Neuron (in vitro differentiated cells): ENCODE measurements around the gene SGSH.
A peak's percentile ranks its signal among the peaks of the same experiment; 100 is the strongest.

Experiments
- H2AFZ ChIP-seq: one replicate; pipeline ENCODE4 v1.6.1; 2013; ENCODE audit warnings: low read depth, mild to moderate bottlenecking, inconsistent platforms, low read length, moderate library complexity
- H3K27me3 ChIP-seq: one replicate; pipeline ENCODE4 v1.6.1; 2013; ENCODE audit warnings: low read length; ENCODE audit not compliant: insufficient read depth
- H3K36me3 ChIP-seq: one replicate; pipeline ENCODE4 v1.6.1; 2013; ENCODE audit warnings: low read length; ENCODE audit not compliant: insufficient read depth
- H3K4me1 ChIP-seq: one replicate; pipeline ENCODE4 v1.6.1; 2013; ENCODE audit warnings: low read length; ENCODE audit not compliant: insufficient read depth
- H3K4me3 ChIP-seq: 2 replicates; pipeline ENCODE4 v1.5.1; 2013; ENCODE audit warnings: mild to moderate bottlenecking, low read length, moderate library complexity
- H3K9me3 ChIP-seq: one replicate; pipeline ENCODE4 v1.6.1; 2013; ENCODE audit warnings: low read length

SGSH gene

DNA sequence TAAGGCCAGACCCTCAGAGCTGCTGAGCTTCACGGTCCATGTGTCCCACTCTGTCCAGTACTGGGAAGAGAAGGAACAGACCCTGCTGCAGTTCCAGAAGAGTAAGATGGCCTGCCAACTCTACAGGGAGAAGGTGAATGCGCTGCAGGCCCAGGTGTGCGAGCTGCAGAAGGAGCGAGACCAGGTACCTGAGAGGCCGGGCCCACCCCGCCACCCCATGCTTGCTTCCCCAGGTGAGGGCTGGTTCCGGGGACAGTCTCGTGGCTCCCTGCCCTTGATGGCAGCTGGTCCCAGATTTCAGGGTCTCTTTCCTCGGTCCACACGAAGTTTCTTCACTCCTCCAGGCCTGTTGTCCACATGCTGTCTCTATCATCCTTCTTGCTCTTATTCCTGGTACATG, 29.4 kb downstream of the SGSH start:
- Histone ChIP-seq H3K9me3 (no peaks in the 10 kb centered on the region), H3K4me1 (peaks cover 15% of the 10 kb centered on the region)

DNA sequence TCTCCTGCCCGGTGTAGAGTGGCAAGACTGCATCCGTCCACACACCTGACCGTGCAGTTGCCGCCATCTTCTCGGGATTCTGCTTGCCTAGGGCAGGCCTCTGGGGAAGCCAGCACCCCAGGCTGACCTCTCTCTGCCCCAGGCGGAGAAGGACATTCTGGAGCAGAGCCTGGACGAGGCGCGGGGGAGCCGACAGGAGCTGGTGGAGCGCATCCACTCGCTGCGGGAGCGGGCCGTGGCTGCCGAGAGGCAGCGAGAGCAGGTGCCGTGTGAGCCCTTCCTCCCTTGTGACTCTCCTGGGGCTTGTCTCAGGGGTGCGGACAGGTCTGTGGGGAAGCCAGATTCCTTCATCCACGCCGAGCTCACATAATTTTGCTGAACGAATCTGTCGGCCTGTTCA, 30.5 kb downstream of the SGSH start:
- Histone ChIP-seq H3K4me3 (no peak overlapping the region), H2AFZ (no peak overlapping the region), H3K27me3 (no peaks in the 10 kb centered on the region), H3K36me3 (no peaks in the 10 kb centered on the region), H3K4me1 (peaks cover 17% of the 10 kb centered on the region), H3K9me3 (no peaks in the 10 kb centered on the region)

More for the DNA sequence above, 29.4 kb downstream of the SGSH start:
- H3K4me3 ChIP-seq = no peak overlapping the region
- no peak overlapping the region for H2AFZ ChIP-seq
- no peaks in the 10 kb centered on the region for H3K27me3 ChIP-seq
- no peaks in the 10 kb centered on the region for H3K36me3 ChIP-seq

DNA sequence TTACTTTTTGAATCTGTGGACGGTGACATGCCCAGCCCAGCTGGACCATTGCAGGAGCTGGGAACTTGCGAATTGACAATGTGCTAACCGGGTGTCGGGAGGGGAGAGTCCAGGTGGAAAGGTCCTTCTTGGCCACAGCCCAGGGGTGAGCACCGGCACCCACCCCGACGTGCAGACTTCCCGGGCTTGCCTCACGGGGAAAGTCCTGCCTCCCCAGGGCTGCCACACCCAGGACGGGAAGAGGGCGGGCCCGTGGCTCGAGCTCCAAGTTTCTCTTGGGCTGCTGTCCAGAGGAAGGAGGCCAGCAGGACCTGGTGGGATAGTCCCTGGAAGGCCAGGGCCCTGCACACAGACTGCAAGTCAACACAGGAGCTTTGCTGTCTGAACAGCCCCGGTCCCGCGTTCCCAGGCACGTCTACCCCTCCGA, 32.6 kb downstream of the SGSH start:
- Histone ChIP-seq H3K9me3 (no peaks in the 10 kb centered on the region), H3K36me3 (no peaks in the 10 kb centered on the region), H3K4me1 (peaks cover 26% of the 10 kb centered on the region), H2AFZ (no peak overlapping the region), H3K4me3 (no peak overlapping the region), H3K27me3 (no peaks in the 10 kb centered on the region)

DNA sequence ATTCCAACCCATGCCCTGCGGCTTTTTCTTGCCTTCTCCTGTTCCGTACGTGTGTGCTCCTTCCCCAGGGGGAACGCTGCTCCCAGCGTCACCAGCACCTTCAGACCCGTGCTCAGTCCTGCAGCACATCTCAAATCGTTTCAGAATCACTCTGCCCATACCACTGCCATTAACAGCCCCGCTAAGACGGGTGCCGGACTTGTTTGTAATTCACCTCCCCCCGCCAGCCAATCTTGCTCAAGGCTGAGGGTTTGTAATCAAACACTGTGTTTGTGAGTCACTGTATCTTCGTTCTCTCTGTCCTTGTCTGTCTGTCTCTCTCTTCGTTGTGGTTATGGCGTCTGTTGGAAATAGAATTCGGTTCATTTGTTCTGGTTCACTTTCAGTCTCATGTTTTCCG, 33.0 kb downstream of the SGSH start:
- Histone ChIP-seq H3K27me3 (no peaks in the 10 kb centered on the region), H3K4me1 (peaks cover 22% of the 10 kb centered on the region), H2AFZ (no peak overlapping the region), H3K9me3 (no peaks in the 10 kb centered on the region), H3K36me3 (no peaks in the 10 kb centered on the region), H3K4me3 (no peak overlapping the region)

DNA sequence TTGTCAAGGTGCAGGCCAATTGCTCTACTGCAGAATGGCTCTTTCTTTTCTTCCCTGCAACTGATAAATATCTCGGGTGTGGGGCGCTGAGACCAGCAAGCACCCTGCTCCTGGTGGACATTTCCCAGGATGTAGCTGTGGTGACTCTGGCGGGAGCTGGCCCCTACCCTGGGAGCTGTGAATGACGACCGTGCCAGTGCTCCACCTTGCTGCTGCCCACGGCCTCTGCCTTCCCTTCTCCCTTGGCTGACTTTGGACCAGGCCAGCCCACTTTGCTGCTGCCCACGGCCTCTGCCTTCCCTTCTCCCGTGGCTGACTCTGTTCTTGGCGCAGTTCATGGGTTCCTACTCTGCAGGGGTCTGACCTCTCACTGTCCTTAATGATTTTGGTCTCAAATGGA, 34.2 kb downstream of the SGSH start:
- no peaks in the 10 kb centered on the region for H3K9me3 ChIP-seq
- no peak overlapping the region for H2AFZ ChIP-seq
- no peaks in the 10 kb centered on the region for H3K27me3 ChIP-seq
- peaks cover 11% of the 10 kb centered on the region for H3K4me1 ChIP-seq
- no peak overlapping the region for H3K4me3 ChIP-seq
- no peaks in the 10 kb centered on the region for H3K36me3 ChIP-seq

DNA sequence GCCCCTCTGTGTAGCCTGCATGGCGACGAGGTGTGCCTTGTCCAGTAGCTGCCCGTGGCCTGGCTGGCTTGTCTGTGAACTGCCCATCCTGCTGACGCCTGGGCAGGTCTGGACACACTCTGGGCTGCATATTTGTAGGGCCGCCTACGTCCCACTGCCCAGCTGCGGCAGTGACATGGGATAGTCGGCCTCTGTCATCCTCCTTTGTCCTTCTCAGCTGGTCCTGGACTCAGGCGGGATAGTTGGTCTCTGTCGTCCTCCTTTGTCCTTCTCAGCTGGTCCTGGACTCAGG, 35.8 kb downstream of the SGSH start:
- Histone ChIP-seq H3K27me3 (no peaks in the 10 kb centered on the region), H3K4me1 (peaks cover 11% of the 10 kb centered on the region), H3K36me3 (no peaks in the 10 kb centered on the region), H3K9me3 (no peaks in the 10 kb centered on the region), H2AFZ (peak overlapping the region; percentile 89), H3K4me3 (no peak overlapping the region)

DNA sequence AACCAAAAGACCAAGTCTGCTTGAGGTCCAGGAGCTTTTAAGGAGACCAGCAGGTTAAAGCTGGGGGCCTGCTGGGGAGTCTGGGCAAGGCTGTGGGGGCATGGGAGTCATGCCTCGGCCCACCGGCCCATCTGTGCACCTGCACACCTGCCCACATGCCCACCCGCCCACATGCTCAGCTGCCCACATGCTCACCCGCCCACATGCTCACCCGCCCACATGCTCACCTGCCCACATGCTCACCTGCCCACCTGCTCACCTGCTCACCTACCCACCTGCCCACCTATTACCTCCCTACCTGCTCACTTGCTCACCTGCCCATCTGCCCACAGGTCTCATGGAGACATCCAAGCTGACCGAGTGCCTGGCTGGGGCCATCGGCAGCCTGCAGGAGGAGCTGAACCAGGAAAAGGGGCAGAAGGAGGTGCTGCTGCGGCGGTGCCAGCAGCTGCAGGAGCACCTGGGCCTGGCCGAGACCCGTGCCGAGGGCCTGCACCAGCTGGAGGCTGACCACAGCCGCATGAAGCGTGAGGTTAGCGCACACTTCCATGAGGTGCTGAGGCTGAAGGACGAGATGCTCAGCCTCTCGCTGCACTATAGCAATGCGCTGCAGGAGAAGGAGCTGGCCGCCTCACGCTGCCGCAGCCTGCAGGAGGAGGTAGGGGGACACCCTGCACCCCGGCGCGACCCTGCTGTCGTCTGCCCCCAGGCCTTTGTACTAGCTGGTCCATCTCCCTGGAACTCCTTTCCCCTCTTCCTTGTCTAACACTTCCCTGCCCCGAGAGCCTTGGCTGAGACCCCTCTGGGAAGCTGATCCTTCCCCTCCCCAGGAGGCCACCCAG, 36.3 kb downstream of the SGSH start:
- no peaks in the 10 kb centered on the region for H3K9me3 ChIP-seq
- no peaks in the 10 kb centered on the region for H3K36me3 ChIP-seq
- no peaks in the 10 kb centered on the region for H3K27me3 ChIP-seq
- peak overlapping the region; percentile 89 for H2AFZ ChIP-seq
- no peak overlapping the region for H3K4me3 ChIP-seq
- peaks cover 11% of the 10 kb centered on the region for H3K4me1 ChIP-seq

DNA sequence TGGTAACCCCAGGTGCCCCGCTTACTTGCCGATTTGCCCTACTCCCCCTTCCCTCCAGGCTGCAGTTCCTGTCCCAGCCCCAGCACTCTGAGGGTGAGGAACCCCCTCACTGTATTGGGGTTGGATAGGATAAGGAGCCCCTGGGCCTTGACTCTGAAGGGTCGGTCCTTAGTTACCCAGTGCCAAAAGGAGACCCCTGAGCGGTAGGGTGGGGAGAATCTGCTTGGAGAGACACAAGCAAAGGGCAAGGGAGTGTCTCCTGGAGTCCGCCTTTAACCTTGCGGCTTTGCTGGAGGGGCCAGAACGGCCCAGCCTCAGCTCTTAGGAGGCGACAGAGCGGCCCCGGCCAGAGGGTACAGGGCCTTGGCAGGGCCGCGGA, 37.3 kb downstream of the SGSH start:
- Histone ChIP-seq H2AFZ (no peak overlapping the region), H3K4me3 (no peak overlapping the region), H3K27me3 (peaks cover 4% of the 10 kb centered on the region), H3K36me3 (no peaks in the 10 kb centered on the region), H3K9me3 (no peaks in the 10 kb centered on the region), H3K4me1 (peaks cover 11% of the 10 kb centered on the region)

DNA sequence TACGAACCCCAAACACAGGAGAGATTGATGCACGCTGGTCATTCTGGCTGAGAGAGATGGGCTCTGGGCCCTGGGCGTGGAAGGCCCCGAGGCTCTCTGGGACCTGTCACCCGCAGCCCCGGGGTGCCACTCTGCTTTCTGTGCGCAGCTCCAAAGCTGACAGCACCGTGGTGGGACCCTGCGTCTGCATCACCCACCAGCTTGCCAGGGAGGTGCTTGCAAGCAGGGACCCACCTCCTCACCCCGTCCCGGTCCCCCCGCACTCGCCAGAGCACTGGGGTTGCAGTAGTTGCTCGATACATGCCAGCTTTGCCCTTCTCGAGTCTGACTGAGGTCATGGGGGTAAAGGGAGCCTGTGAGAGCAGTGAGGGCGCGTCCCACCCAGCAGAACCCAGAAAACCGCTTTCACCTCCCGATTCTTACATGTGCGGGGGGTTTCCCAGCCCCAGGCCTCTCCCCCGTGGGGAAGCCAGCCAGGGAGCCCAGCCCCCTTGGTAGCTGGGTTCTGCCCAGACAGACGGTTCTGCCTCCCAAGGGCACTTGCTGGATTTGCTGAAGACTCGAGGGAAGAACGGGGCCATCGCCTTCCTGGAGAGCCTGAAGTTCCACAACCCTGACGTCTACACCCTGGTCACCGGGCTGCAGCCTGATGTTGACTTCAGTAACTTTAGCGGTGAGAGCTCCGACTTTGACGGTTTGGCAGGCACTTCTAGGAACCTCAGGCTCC, 37.9 kb downstream of the SGSH start:
- H3K27me3 ChIP-seq = peaks cover 4% of the 10 kb centered on the region
- peaks cover 11% of the 10 kb centered on the region for H3K4me1 ChIP-seq
- no peaks in the 10 kb centered on the region for H3K9me3 ChIP-seq
- H3K4me3 ChIP-seq = no peak overlapping the region
- H2AFZ ChIP-seq = no peak overlapping the region
- no peaks in the 10 kb centered on the region for H3K36me3 ChIP-seq

DNA sequence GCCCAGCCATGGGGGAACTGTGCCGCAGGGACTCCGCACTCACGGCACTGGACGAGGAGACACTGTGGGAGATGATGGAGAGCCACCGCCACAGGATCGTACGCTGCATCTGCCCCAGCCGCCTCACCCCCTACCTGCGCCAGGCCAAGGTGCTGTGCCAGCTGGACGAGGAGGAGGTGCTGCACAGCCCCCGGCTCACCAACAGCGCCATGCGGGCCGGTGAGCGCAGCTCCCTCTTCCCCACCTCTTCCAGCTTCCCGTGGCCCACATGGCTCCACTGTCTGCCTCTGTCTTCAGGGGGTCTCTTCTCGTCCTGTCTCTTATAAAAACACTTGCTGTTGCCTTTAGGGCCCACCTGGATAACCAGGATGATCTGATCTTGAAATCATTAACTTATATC, 38.7 kb downstream of the SGSH start:
- Histone ChIP-seq H3K36me3 (no peaks in the 10 kb centered on the region), H2AFZ (no peak overlapping the region), H3K4me3 (no peak overlapping the region), H3K4me1 (peaks cover 11% of the 10 kb centered on the region), H3K27me3 (peaks cover 4% of the 10 kb centered on the region), H3K9me3 (no peaks in the 10 kb centered on the region)

DNA sequence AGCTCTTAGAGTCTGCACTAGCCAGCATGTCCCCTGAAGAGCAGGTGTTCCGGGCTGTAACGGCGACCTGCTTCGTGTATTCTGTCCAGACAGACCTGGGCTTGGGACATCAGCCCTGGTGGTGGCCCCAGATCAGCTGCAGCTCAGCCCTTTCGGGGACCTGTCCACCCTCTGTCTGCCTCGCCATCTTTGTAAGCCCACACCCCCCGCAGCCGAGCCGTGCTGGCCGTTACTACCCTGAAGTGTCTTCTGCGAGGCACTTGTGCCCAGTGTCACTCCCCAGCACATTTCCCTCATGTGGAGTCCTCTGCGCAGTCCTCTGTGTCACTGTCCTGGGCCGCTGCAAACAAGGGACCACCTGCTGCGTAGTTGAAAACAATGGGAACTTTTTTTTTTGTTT, 39.9 kb downstream of the SGSH start:
- no peak overlapping the region for H3K4me3 ChIP-seq
- H2AFZ ChIP-seq = no peak overlapping the region
- H3K9me3 ChIP-seq = no peaks in the 10 kb centered on the region
- H3K36me3 ChIP-seq = no peaks in the 10 kb centered on the region
- H3K4me1 ChIP-seq = peaks cover 11% of the 10 kb centered on the region
- H3K27me3 ChIP-seq = peaks cover 4% of the 10 kb centered on the region

DNA sequence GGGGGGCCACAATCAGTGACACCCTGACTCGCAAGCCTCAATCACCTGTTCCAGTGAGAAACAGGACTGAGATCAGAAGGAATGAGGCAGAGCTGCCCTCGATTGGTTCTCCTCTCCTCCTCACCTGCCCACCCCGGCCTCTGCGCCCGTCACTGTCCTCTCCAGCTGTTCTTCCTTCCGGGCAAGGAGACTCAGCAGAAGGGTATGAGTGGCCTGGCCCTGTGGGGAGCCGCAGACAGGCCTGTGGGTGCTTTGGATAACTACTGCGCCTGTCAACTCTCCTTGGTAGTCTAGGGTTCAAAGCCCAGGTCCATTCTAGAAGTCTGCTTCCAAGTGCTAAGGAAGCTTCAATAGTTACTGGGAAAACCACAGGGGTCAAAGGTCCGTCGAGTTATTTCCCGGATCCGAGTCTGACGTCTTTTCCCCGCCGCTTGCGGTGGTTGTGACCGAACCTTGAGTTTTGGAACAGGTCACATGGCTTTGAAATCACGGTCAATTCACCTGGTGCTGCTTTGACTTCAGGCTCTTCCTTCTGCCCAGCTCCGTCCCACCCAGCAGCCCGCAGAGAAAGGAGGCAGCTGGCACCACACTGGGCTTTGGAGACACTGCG, 42.0 kb downstream of the SGSH start:
- Histone ChIP-seq H3K9me3 (no peaks in the 10 kb centered on the region), H3K4me3 (no peak overlapping the region), H3K4me1 (no peaks in the 10 kb centered on the region), H3K27me3 (peaks cover 4% of the 10 kb centered on the region), H3K36me3 (no peaks in the 10 kb centered on the region), H2AFZ (no peak overlapping the region)

DNA sequence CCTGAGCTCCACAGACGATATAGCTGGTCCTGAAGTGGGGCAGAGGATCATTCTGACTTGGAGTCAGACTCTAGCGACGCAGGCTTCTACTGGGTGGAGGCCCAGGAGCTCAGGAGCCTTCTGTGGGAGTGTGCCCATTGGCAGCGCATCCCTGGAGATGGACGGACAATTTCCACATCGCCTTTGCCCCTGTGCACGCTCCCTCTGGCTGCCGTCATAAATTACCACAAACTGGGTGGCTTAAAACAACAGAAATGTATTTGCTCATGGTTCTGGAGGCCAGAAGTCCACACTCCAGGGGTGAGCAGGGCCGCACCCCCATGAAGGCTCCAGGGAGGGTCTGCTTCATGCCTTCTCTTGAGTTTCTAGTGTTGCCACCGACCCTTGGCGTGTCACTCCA, 43.4 kb downstream of the SGSH start:
- H3K4me3 ChIP-seq = no peak overlapping the region
- no peak overlapping the region for H2AFZ ChIP-seq
- H3K4me1 ChIP-seq = no peaks in the 10 kb centered on the region
- H3K27me3 ChIP-seq = peaks cover 4% of the 10 kb centered on the region
- no peaks in the 10 kb centered on the region for H3K36me3 ChIP-seq
- H3K9me3 ChIP-seq = no peaks in the 10 kb centered on the region
